Measurements from ENCODE around the gene HDAC9. TPM values are rescaled to one million over a fixed set of nuclear protein-coding genes. Genes with fewer than 3 reads are reported as not detected.

Gene HDAC9
- total RNA-seq, 1 experiment from 2014 or later: 4.3 TPM

DNA sequence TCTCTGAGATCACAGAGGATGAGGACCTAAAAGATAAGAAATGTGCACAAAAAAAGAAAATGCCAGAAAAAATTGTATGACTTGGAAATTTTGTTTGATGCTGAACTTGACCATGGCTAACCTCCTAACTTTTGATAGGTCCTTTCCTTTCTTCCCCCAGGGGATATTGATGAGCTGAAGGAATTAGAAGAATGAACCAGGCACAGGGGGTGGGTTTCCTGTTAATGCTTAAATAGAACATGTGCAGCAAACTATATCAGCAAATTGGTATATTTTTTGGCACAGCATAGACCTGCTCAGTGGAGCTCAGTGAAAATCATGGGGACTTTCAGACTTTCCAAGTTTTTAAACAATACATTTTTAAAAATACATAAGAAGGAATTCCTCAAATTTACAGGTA, 300.7 kb downstream of the HDAC9 start:
- intact Hi-C loops (cut with micrococcal nuclease): no loop called here
- no peak overlapping the region for H3K27ac ChIP-seq (ENCODE audit: low read depth, low read length)
- H3K79me2 ChIP-seq (ENCODE audit: insufficient read depth, low read length): no peaks in the 10 kb centered on the region
- H3K9ac ChIP-seq (ENCODE audit: low read length): no peak overlapping the region
- H2AFZ ChIP-seq (ENCODE audit: low read depth, low read length, poor library complexity, severe bottlenecking): no peak overlapping the region
- no peak overlapping the region for H3K4me2 ChIP-seq (ENCODE audit: low read length)
- no peak for DNase-seq (ENCODE audit: low read depth, low spot score)
- ATAC-seq: no peak
- POLR2A ChIA-PET: no interaction called here
- H3K36me3 ChIP-seq (ENCODE audit: control insufficient read depth in 1 of 2, insufficient read depth in 2 of 2, low read length in 2 of 2): no peaks in the 10 kb centered on the region
- CTCF ChIA-PET: no interaction called here
- no peak overlapping the region for H3K4me3 ChIP-seq (replicated peaks in 1 of 2; ENCODE audit: low read depth in 1 of 2, low read length in 2 of 2)
- no peaks in the 10 kb centered on the region for H3K9me2 ChIP-seq (ENCODE audit: insufficient read depth)
- RAD21 ChIA-PET (ENCODE audit: low non-redundant PET in 1 of 2, low total read pairs in 2 of 2, uncharacterized antibody in 2 of 2, unreplicated experiment in 2 of 2): interaction anchor here in 1 of 2 experiments (0.7 kb wide), 1 partner anchor 9 kb away, joined by 3 read pairs; no protein-coding TSS in a partner anchor
- no peaks in the 10 kb centered on the region for H3K27me3 ChIP-seq (ENCODE audit: insufficient read depth, low read length)
- H4K20me1 ChIP-seq (ENCODE audit: insufficient read depth): no peaks in the 10 kb centered on the region
- no peaks in the 10 kb centered on the region for H3K9me3 ChIP-seq (ENCODE audit: control insufficient read depth in 1 of 2, insufficient read depth in 1 of 2, low read depth in 1 of 2, low read length in 2 of 2)
- BruUV-seq (replicated peaks): no TSS peak
- H3K4me1 ChIP-seq (ENCODE audit: control insufficient read depth in 1 of 2, insufficient read depth in 2 of 2, low read length in 2 of 2): no peaks in the 10 kb centered on the region
- TF ChIP-seq, protein P1, sequence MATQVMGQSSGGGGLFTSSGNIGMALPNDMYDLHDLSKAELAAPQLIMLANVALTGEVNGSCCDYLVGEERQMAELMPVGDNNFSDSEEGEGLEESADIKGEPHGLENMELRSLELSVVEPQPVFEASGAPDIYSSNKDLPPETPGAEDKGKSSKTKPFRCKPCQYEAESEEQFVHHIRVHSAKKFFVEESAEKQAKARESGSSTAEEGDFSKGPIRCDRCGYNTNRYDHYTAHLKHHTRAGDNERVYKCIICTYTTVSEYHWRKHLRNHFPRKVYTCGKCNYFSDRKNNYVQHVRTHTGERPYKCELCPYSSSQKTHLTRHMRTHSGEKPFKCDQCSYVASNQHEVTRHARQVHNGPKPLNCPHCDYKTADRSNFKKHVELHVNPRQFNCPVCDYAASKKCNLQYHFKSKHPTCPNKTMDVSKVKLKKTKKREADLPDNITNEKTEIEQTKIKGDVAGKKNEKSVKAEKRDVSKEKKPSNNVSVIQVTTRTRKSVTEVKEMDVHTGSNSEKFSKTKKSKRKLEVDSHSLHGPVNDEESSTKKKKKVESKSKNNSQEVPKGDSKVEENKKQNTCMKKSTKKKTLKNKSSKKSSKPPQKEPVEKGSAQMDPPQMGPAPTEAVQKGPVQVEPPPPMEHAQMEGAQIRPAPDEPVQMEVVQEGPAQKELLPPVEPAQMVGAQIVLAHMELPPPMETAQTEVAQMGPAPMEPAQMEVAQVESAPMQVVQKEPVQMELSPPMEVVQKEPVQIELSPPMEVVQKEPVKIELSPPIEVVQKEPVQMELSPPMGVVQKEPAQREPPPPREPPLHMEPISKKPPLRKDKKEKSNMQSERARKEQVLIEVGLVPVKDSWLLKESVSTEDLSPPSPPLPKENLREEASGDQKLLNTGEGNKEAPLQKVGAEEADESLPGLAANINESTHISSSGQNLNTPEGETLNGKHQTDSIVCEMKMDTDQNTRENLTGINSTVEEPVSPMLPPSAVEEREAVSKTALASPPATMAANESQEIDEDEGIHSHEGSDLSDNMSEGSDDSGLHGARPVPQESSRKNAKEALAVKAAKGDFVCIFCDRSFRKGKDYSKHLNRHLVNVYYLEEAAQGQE (IDR thresholded peaks at IDR 0.05; ENCODE audit: low read depth): no peak

DNA sequence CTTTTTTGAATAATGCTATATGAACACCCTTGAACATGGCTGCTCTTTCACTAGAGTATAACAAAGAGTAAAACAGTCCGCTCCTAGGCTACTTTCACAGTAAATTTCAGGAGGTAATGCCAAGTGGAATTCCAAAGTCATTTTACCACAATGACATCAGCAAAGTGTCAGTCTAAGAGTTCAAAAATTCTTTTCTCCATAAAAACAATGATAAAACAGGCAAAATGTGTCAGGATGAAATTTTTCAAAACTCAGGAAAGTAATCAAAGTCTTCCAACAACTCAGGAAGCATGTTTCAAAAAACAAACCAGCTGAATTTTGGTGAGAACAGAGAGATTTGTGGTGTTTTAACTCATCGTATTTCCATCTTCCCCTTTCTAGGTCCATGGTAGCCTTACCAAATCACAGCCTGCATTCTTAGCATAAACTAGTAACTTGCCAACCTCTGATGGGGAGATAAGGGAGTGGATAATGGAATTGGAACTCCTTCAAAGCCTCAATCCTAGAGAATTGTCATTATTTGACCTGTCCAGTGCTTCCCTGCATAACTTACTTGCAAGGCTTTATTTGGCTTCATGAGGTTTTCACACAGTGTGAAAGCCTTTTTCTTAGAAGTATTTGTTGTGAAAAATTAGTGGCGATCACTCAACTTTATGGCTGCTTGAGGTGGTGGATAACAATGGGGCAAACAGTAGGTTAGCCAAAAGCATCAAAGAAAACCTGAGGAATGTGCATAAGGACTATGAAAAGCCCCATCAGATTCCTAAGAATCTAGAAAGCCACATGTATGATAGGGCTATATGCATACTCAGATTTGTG, 302.7 kb downstream of the HDAC9 start:
- Histone ChIP-seq H3K4me2 (ENCODE audit: low read length) (no peak overlapping the region), H3K36me3 (ENCODE audit: control insufficient read depth in 1 of 2, insufficient read depth in 2 of 2, low read length in 2 of 2) (no peaks in the 10 kb centered on the region), H3K4me3 (replicated peaks in 1 of 2; ENCODE audit: low read depth in 1 of 2, low read length in 2 of 2) (no peak overlapping the region), H3K79me2 (ENCODE audit: insufficient read depth, low read length) (no peaks in the 10 kb centered on the region), H3K9me2 (ENCODE audit: insufficient read depth) (no peaks in the 10 kb centered on the region), H4K20me1 (ENCODE audit: insufficient read depth) (no peaks in the 10 kb centered on the region), H3K27ac (ENCODE audit: low read depth, low read length) (no peak overlapping the region), H3K9me3 (ENCODE audit: control insufficient read depth in 1 of 2, insufficient read depth in 1 of 2, low read depth in 1 of 2, low read length in 2 of 2) (no peaks in the 10 kb centered on the region), H2AFZ (ENCODE audit: low read depth, low read length, poor library complexity, severe bottlenecking) (no peak overlapping the region), H3K27me3 (ENCODE audit: insufficient read depth, low read length) (no peaks in the 10 kb centered on the region), H3K4me1 (ENCODE audit: control insufficient read depth in 1 of 2, insufficient read depth in 2 of 2, low read length in 2 of 2) (no peaks in the 10 kb centered on the region), H3K9ac (ENCODE audit: low read length) (no peak overlapping the region)
- POLR2A ChIA-PET: no interaction called here
- BruUV-seq (replicated peaks): no TSS peak
- TF ChIP-seq EZH2phosphoT487 (IDR thresholded peaks at IDR 0.05; ENCODE audit: borderline replicate concordance): no peak
- TF ChIP-seq SP1 (IDR thresholded peaks at IDR 0.05; ENCODE audit: low read depth): no peak
- no peak for TF ChIP-seq JUND (IDR thresholded peaks at IDR 0.05)
- TF ChIP-seq ELF1 (IDR thresholded peaks at IDR 0.05; ENCODE audit: borderline replicate concordance, low read depth): no peak
- TF ChIP-seq, protein P2, sequence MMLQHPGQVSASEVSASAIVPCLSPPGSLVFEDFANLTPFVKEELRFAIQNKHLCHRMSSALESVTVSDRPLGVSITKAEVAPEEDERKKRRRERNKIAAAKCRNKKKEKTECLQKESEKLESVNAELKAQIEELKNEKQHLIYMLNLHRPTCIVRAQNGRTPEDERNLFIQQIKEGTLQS (IDR thresholded peaks at IDR 0.05): no peak
- no peak for TF ChIP-seq YY1 (IDR thresholded peaks at IDR 0.05; ENCODE audit: extremely low read depth, insufficient replicate concordance, low read depth, low read length)
- TF ChIP-seq CEBPB (IDR thresholded peaks at IDR 0.05; ENCODE audit: low read depth): no peak
- TF ChIP-seq, protein P1 (IDR thresholded peaks at IDR 0.05; ENCODE audit: low read depth): no peak
- TF ChIP-seq, protein P3, sequence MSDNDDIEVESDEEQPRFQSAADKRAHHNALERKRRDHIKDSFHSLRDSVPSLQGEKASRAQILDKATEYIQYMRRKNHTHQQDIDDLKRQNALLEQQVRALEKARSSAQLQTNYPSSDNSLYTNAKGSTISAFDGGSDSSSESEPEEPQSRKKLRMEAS (IDR thresholded peaks at IDR 0.05): no peak
- CTCF ChIA-PET: no interaction called here
- intact Hi-C loops (cut with micrococcal nuclease): no loop called here
- ATAC-seq (no peak), DNase-seq (ENCODE audit: low read depth, low spot score) (no peak)
- RAD21 ChIA-PET (ENCODE audit: low non-redundant PET in 1 of 2, low total read pairs in 2 of 2, uncharacterized antibody in 2 of 2, unreplicated experiment in 2 of 2): no interaction called here
